Measurements from ENCODE around the gene TOMM22.
A peak's percentile ranks its signal among the peaks of the same experiment; 100 is the strongest.

The TOMM22 gene

GRCh38 chr22:38696606-38697424, 15.1 kb downstream of the TOMM22 start:
- DNase-seq, result peak; percentile 81

GRCh38 chr22:38697425-38698089, 15.8 kb downstream of the TOMM22 start:
- DNase-seq, result peak; percentile 19

GRCh38 chr22:38698407-38699094, 16.8 kb downstream of the TOMM22 start:
- DNase-seq, result no peak

- DNase-seq, result no peak
These were observed 17.4 kb downstream of the TOMM22 start for GRCh38 chr22:38699143-38699542.

- peak; percentile 61 for DNase-seq
These were observed 18.0 kb downstream of the TOMM22 start for GRCh38 chr22:38699784-38700183.

GRCh38 chr22:38700270-38700788, 18.6 kb downstream of the TOMM22 start:
- no peak for DNase-seq

- peak; percentile 95 for DNase-seq
These were observed 19.3 kb downstream of the TOMM22 start, which contains the start of gene JOSD1 for GRCh38 chr22:38700789-38701628. Gene JOSD1 (minus strand): TSS chr22:38700943. CDS start chr22:38699987, 956 bp downstream.

- DNase-seq, result no peak
These were observed 23.0 kb downstream of the TOMM22 start for GRCh38 chr22:38704654-38705234.

- peak; percentile 100 for DNase-seq
These were observed 23.7 kb downstream of the TOMM22 start, which contains the start of gene GTPBP1 for GRCh38 chr22:38705235-38706100. Gene GTPBP1 (plus strand): TSS chr22:38705944. CDS start chr22:38705956, 12 bp downstream.

GRCh38 chr22:38706101-38706900, 24.5 kb downstream of the TOMM22 start:
- DNase-seq, result peak; percentile 26

GRCh38 chr22:38706901-38707195, 25.1 kb downstream of the TOMM22 start:
- no peak for DNase-seq

GRCh38 chr22:38707346-38707745, 25.6 kb downstream of the TOMM22 start:
- DNase-seq, result peak; percentile 19

GRCh38 chr22:38707984-38708383, 26.2 kb downstream of the TOMM22 start:
- DNase-seq, result no peak

- no peak for DNase-seq
These were observed 27.5 kb downstream of the TOMM22 start for GRCh38 chr22:38709306-38709705.

GRCh38 chr22:38710351-38710750, 28.6 kb downstream of the TOMM22 start:
- DNase-seq, result no peak

GRCh38 chr22:38710866-38711265, 29.1 kb downstream of the TOMM22 start:
- DNase-seq, result no peak

GRCh38 chr22:38712486-38713207, 30.9 kb downstream of the TOMM22 start:
- DNase-seq, result no peak

GRCh38 chr22:38713921-38714320, 32.2 kb downstream of the TOMM22 start:
- no peak for DNase-seq

GRCh38 chr22:38715176-38715764, 33.5 kb downstream of the TOMM22 start:
- DNase-seq, result no peak

Data from fibroblast of skin of right biceps (primary cell).